HepG2 (cell line): Measurements from ENCODE around the gene ANKS4B. TPM values are rescaled to one million over a fixed set of nuclear protein-coding genes. Genes with fewer than 3 reads are reported as not detected.
A peak's percentile ranks its signal among the peaks of the same experiment; 100 is the strongest.

Experiments
- ARID3A ChIP-seq: IDR thresholded peaks from 2 replicates; pipeline ENCODE4 v1.6.1; 2012; ENCODE audit warnings: low read depth, low read length, improper control_type of control experiment
- HDAC1 ChIP-seq: sonication (generic); formaldehyde crosslinking; IDR thresholded peaks from 2 replicates; pipeline ENCODE4 v1.5.1; 2020; ENCODE audit warnings: mild to moderate bottlenecking, missing genetic modification reagents
- IRF9 ChIP-seq: sonication (generic); formaldehyde crosslinking; IDR thresholded peaks from 2 replicates; pipeline ENCODE4 v1.8.0; 2022; ENCODE audit warnings: missing genetic modification reagents, mild to moderate bottlenecking, borderline replicate concordance
- KAT8 ChIP-seq: IDR thresholded peaks from 2 replicates; pipeline ENCODE4 v1.6.1; 2016; ENCODE audit warnings: missing genetic modification reagents, missing compliant biosample characterization
- SNAI1 ChIP-seq: sonication (generic); formaldehyde crosslinking; IDR thresholded peaks from 2 replicates; pipeline ENCODE4 v1.5.0; 2020; ENCODE audit warnings: mild to moderate bottlenecking, missing genetic modification reagents, borderline replicate concordance
- ZBTB2 ChIP-seq: sonication (generic); formaldehyde crosslinking; IDR thresholded peaks from 2 replicates; pipeline ENCODE4 v1.8.0; 2022; ENCODE audit warnings: low read depth, missing genetic modification reagents
- ZFP1 ChIP-seq: IDR thresholded peaks from 2 replicates; pipeline ENCODE4 v1.6.1; 2016
- ZNF260 ChIP-seq: sonication (generic); formaldehyde crosslinking; IDR thresholded peaks from 2 replicates; pipeline ENCODE4 v1.4.0; 2020; ENCODE audit warnings: missing genetic modification reagents, low read depth, mild to moderate bottlenecking, borderline replicate concordance
- ZNF274 ChIP-seq: sonication (generic); formaldehyde crosslinking; IDR thresholded peaks from 2 replicates; pipeline ENCODE4 v1.5.1; 2020; ENCODE audit warnings: mild to moderate bottlenecking, missing genetic modification reagents
- ZNF619 ChIP-seq: sonication (generic); formaldehyde crosslinking; IDR thresholded peaks from 2 replicates; pipeline ENCODE4 v1.4.0; 2020; ENCODE audit warnings: mild to moderate bottlenecking, missing genetic modification reagents
- polyA plus RNA-seq, 8 experiments: library from polyadenylated mRNA; depleted of rRNA in 3 of 8; stranded (reverse) in 7 of 8; unstranded in 1 of 8; fragments of >200 nt; fragmentation: Illumina TruSeq in 4 of 8; extraction: Trizol in 4 of 8; gene quantifications; 2 replicates each; pipeline versions ENCODE4 v1.2.1 to v1.2.3, GENCODE V29; 2011 to 2016; ENCODE audit warnings: low read depth in 4 of 8, missing spikeins in 1 of 8, mixed read lengths in 1 of 8; ENCODE audit not compliant: insufficient read depth in 1 of 8
- total RNA-seq, 5 experiments: library from RNA; depleted of rRNA; stranded (reverse); fragments of >200 nt; fragmentation: Illumina TruSeq; extraction: Trizol; gene quantifications; 2 replicates each; pipeline ENCODE4 v1.2.3, GENCODE V29; 2016; ENCODE audit warnings: low read depth in 1 of 5
- TF ChIP-seq, protein P1 (sequence below): sonication (generic); formaldehyde crosslinking; conservative IDR thresholded peaks from 2 replicates; pipeline ENCODE4 v1.4.0; 2020; ENCODE audit warnings: mild to moderate bottlenecking, missing genetic modification reagents, moderate library complexity
- TF ChIP-seq, protein P2 (sequence below): sonication (generic); formaldehyde crosslinking; IDR thresholded peaks from 2 replicates; pipeline ENCODE4 v1.4.0; 2020; ENCODE audit warnings: mild to moderate bottlenecking, missing genetic modification reagents, borderline replicate concordance

The ANKS4B gene
- total and polyA plus RNA-seq, 2 of the 13 experiments (the other 11 are each of a cell fraction or from before 2014, with no cell fraction given) = 6.5 to 30.0 TPM

DNA sequence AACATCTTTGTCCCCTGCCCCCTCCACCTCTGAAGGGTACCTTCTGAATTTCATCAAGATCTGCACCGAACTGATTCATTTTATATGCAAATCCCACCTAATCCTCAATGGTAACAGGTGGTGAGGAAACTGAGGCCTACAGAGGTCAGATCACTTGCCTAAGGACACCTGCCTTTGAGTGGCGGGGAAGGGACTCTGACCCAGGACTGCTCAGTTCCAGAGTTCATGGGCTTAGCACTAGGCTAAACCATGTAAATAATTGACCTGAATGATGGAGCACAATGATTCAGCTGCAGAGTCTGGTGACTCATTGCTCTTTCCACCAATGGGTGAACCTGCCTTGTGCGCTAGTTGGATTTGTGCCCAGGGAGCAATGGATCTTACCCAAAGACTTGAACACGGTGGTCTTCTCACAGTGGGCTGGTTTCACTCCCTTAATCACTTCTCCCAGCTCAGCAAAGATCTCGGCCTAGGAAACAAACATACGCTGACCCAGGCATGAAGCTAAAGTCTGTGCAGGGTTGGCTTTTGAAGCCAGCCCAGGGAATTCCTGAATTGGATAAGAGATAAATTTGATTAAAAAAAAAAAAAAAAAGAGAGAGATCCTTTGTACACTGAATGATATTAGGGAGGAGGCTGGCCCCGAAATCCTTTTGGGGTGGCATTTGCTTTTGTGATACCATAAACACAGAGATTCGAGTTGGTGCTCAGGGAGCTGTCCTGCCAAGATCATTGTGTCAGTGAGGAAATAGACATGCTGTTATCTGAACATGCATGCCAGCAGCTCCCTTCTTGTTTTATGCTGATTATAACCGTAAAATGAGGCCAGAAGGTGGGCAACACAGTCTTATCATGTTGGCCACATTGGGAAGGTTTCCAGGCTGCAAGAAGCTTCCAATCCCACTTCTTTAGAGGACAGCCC, 27.6 kb downstream of the ANKS4B start (continued):
- TF ChIP-seq, protein P1, sequence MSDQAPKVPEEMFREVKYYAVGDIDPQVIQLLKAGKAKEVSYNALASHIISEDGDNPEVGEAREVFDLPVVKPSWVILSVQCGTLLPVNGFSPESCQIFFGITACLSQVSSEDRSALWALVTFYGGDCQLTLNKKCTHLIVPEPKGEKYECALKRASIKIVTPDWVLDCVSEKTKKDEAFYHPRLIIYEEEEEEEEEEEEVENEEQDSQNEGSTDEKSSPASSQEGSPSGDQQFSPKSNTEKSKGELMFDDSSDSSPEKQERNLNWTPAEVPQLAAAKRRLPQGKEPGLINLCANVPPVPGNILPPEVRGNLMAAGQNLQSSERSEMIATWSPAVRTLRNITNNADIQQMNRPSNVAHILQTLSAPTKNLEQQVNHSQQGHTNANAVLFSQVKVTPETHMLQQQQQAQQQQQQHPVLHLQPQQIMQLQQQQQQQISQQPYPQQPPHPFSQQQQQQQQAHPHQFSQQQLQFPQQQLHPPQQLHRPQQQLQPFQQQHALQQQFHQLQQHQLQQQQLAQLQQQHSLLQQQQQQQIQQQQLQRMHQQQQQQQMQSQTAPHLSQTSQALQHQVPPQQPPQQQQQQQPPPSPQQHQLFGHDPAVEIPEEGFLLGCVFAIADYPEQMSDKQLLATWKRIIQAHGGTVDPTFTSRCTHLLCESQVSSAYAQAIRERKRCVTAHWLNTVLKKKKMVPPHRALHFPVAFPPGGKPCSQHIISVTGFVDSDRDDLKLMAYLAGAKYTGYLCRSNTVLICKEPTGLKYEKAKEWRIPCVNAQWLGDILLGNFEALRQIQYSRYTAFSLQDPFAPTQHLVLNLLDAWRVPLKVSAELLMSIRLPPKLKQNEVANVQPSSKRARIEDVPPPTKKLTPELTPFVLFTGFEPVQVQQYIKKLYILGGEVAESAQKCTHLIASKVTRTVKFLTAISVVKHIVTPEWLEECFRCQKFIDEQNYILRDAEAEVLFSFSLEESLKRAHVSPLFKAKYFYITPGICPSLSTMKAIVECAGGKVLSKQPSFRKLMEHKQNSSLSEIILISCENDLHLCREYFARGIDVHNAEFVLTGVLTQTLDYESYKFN = peak; percentile 100
- TF ChIP-seq ZNF260 (CRISPR knock-in tag) (no peak), HDAC1 (peak; percentile 88), KAT8 (CRISPR knock-in tag) (peak; percentile 79), ZBTB2 (CRISPR knock-in tag) (no peak), SNAI1 (CRISPR knock-in tag) (0 out of 2 replicates have a peak, but pooled peaks have one; percentile 61), ZFP1 (CRISPR knock-in tag) (peak; percentile 68; the same call in 1 of the 2 replicates), ARID3A (peak; percentile 71; the same call in 1 of the 2 replicates), IRF9 (peak; percentile 72), ZNF274 (CRISPR knock-in tag) (0 out of 2 replicates have a peak, but pooled peaks have one; percentile 40), ZNF619 (CRISPR knock-in tag) (0 out of 2 replicates have a peak, but pooled peaks have one; percentile 45)
- TF ChIP-seq, protein P2, sequence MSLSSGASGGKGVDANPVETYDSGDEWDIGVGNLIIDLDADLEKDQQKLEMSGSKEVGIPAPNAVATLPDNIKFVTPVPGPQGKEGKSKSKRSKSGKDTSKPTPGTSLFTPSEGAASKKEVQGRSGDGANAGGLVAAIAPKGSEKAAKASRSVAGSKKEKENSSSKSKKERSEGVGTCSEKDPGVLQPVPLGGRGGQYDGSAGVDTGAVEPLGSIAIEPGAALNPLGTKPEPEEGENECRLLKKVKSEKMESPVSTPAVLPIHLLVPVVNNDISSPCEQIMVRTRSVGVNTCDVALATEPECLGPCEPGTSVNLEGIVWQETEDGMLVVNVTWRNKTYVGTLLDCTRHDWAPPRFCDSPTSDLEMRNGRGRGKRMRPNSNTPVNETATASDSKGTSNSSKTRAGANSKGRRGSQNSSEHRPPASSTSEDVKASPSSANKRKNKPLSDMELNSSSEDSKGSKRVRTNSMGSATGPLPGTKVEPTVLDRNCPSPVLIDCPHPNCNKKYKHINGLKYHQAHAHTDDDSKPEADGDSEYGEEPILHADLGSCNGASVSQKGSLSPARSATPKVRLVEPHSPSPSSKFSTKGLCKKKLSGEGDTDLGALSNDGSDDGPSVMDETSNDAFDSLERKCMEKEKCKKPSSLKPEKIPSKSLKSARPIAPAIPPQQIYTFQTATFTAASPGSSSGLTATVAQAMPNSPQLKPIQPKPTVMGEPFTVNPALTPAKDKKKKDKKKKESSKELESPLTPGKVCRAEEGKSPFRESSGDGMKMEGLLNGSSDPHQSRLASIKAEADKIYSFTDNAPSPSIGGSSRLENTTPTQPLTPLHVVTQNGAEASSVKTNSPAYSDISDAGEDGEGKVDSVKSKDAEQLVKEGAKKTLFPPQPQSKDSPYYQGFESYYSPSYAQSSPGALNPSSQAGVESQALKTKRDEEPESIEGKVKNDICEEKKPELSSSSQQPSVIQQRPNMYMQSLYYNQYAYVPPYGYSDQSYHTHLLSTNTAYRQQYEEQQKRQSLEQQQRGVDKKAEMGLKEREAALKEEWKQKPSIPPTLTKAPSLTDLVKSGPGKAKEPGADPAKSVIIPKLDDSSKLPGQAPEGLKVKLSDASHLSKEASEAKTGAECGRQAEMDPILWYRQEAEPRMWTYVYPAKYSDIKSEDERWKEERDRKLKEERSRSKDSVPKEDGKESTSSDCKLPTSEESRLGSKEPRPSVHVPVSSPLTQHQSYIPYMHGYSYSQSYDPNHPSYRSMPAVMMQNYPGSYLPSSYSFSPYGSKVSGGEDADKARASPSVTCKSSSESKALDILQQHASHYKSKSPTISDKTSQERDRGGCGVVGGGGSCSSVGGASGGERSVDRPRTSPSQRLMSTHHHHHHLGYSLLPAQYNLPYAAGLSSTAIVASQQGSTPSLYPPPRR (CRISPR knock-in tag) = peak; percentile 49; the same call in 1 of the 2 replicates
